ELF-1 (cell line): ENCODE data around the gene TMEM131L.

Source experiments
- DNase-seq: peaks from one replicate; pipeline ENCODE4 v3.0.0-alpha.2; 2016; ENCODE audit warnings: low read depth, low spot score

The TMEM131L gene

DNA sequence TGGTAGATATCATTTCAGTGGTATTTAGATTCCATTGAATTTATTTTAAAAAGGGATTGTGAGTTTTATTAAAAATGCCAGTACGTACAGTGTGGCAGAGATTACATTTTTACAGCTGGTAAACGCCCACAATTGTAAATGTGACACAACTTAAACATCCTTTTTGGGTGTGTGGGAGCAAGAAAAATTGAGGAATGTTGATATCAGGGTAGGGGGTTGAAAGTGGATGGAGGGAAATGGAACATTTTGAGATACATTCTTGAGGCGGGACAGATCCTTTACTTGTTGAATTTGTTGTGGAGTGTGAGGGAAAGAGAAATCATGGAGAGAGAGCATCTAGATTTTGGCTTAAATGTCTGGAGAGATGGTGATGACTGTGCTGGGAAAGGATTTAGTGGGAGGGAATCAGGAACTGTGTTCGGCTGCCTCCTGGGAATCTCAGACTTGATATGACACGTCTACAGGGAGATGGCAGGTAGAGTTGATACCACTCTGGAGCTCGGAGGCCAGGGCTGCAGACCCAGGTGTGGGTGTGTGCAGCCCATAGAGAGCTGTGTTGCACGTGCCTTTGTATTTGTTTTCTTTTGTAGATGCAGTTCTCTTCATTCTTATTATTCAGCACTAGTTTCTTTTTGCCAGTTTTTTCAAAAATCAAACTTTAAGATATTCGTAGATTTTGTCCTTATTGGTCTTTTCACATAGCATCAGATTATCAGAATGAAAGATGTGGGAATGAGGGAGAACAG is 10.8 kb downstream of the TMEM131L start:
- no peak for DNase-seq

DNA sequence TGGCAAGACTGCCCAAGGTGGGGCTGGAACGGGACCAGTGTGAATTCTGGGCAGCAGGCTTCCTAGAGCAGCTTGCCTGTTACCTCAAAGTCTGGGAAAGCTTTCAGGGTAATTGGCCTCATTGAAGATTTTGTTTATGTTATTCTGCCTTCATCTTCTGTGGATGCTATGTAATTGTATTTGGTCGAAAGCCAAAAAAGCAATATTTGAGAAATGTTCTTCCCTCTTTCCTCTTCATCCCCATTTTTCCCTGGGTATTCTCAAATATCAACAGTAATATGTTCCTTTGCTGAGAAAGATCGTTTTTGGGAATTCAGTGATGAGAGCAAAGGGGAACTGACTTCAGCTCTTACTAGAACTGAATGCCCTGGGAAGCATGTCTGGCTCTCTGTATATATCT is 12.9 kb downstream of the TMEM131L start:
- DNase-seq: no peak

DNA sequence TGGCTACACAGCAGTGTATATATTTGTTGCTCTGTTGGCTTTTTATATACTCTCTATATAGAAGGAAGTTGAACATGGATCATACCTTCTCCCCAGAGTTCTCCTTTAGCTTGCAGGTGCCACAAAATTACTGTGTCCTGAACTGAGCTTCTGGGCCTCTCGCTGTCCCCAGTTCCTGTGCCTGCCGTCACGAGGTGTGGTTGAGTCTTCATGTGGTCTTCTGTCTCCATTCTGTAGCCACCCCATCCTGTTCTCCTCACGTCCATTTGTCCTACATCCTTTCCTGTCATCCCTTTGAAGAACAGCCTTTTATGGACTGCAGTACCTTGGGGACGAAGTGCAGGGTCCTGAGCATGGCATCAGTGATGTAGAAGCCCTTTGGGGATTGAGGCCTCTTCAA is 14.5 kb downstream of the TMEM131L start:
- no peak for DNase-seq

DNA sequence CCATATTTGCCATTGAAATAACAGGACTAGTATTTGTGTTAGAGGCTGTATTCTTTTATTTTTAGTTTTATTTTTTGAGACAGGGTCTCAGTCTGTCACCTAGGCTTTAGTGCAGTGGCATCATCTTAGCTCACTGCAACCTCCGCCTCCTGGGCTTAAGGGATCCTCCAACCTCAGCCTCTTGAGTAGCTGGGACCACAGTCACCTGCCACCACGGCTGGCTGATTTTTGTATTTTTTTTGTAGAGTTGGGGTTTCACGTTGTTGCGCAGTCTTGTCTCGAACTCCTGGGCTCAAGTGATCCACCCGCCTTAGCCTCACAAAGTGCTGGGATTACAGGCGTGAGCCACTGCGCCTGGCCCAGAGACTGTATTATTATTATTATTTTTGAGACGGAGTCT is 15.3 kb downstream of the TMEM131L start:
- DNase-seq: no peak

GRCh38 chr4:153483432-153484418 is 17.6 kb downstream of the TMEM131L start:
- no peak for DNase-seq

DNA sequence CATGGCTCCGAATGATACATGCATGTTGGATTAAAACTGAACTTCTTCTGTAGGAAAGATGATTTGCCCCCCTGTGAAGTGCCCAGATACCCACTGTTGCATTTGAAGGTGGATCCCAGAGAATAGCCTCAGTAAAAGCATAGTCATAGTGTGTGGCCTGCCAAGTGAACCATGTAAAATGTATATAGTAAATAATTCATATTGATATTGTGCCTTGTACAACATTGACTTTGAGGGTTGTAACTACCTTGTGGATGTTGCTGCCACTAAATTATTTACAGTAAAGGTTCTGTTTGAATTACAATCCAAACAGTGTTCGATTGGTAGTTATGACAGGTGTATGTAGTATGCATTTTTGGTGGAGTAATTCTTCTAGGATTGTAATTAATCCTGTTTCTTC is 19.2 kb downstream of the TMEM131L start:
- DNase-seq: no peak

DNA sequence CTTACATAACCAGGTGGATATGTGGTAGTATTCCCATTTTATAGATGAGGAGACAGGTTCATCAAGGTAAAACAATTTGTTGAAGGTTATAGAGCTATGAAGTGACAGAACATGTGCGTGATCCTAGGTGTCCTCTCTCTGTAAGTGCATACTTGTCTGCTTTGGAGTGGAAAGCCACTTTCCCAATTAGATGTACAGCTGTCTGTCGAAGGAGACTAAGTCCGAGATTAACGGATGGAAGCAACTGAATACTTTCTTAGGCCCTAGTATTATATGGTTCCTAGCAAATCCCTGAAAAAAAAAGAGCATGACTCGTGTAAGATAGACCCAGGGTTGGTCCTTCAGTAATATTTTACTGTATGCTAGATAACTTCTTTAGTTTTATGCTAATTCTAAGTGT is 19.7 kb downstream of the TMEM131L start:
- DNase-seq: no peak

DNA sequence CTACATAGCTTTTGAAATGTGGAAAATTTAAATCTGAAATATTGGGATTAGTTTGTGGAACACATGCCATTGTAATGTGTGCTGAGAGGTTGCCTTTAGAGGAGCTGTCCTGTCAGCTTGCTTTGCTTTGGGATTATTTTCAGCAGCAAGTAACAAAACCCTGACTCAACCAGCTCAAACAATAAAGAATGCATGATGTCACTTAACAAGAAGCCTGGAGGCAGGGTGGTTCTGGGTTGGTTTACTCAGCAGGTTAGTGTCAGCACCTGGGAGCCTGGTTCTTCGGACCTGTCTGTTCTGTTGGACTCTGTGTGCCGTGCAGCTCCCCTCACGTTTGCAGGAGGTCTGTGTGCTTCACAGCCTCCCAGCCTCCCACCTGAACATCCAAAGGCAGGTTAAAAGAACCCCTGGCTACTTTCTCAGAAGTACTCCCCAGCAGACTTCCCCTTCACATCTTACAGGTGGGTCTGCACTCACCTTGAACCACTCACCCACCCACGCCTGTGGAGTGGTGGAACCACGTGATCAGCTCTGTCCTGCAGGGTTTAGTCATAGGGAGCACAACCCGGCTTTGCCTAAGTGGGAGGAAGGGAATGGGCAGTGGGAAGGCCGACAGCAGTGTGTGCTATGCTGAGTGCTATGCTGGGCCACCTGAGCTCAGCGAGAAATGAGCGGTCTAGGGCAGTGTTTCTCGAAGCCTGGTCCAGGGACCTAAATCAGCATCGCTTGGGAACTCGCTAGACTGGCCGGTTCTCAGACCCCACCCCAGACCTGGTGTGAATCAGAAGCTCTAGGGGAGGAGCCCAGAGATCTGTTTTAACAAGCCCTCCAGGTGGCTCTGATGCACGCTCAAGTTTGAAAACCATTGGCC is 20.4 kb downstream of the TMEM131L start:
- peak; percentile 88 for DNase-seq

- peak; percentile 45 for DNase-seq
Measured at GRCh38 chr4:153488006-153488891, 22.1 kb downstream of the TMEM131L start.

DNA sequence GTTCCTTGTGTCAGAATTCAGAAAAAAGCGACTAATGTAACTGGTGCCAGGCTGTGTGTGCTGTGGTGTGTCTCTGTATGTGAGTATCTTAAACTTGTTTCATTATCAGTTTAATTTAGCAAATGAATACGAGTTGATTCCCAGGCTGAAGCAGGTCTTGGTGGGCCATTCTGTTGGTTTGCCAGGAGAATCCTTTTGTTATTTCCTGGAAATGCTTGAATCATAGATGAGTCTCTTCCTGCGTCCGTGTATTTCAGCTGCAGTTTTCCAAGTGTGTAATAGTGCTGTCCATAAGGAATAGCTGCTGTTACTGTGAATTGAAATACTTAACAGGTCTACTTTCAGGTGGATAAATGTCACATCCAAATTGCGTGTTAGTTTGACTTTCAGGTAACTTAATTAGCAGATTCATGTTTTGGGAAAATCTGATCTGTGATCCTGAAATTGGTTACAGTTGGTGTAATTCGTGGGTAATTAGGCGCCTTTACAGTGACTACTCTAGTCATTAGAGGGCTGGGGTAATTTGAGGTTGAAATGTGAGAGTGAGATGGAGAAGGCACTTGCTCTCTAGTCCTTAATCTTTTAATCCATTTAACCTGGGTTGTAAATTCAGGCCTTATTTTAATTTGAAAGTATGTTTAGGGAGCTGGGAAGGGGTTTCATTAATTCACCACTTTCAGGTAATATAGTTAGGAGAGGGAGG is 23.8 kb downstream of the TMEM131L start:
- DNase-seq: no peak

- no peak for DNase-seq
Measured at GRCh38 chr4:153490985-153491483, 24.9 kb downstream of the TMEM131L start.

DNA sequence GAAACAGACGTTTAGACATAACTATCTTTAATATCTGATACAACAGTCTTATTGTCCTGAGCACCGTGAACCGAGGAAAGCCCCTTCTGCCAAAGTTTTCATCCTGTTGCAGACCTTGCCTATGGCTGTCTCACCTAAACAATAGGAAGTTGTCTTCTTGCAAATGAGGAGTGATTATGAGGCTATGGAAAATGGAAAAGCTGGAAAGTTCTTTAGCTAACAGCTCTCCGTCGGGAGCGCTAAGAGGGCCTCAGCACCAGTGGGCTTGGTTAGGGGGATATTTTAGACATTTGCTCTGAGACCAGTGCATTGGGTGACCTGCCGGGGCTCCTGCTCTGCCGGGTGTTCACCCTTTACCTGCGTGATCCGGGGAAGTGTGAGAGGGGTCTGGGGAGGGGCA is 28.4 kb downstream of the TMEM131L start:
- DNase-seq: no peak

DNA sequence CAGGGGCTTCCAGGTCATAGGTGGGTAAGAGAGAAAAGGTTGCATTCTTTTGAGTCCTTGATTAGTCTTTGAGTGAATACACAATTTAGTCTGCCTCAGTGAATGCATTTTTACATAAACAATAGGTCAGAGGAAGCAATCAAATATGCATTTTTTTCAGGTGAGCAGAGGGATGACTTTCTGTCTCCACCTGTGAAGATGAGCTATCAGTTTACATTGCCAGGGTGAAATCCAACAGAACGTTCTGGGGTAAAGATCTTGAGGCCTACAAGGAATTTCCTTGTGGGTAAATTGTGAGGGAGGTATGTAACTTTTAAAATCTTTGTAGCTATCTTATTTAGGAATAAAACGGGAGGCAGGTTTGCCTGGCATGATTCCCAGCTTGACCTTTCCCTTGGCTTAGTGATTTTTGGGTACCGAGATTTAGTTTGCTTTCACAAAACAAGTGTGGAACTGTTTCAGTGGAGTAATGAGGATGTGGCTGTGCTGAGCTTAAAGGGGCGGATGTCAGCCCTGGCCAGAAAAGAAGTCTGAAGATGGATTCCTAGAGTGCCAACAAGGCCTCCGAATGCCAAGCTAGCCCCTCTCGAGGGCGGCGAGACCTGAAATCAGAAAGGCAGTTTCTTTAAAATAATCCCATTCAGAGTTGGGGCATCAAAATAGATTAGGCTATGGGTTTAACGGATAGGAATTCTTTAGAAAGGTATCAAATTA is 29.5 kb downstream of the TMEM131L start:
- no peak for DNase-seq

DNA sequence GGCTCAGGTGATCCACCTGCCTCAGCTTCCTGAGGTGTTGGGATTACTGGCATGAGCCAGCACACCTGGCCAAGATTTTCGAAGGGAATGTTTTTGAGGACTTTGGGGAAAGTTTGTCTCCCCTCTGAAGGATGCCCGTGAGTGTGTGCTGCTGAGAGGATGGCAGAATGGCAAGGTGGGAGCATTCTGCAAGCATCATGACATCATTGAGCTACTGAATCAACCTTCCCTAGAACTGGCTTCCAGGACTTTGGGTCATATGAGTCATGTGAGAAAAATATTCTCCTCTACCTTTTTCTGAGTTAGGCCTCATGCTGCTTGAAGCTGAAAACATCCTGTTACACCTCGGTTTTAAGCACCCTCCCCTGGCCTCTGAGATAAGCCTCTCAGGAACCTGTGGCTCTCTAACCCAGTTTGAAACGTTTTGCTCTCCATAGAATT is 31.0 kb downstream of the TMEM131L start:
- no peak for DNase-seq

- peak; percentile 64 for DNase-seq
Measured at GRCh38 chr4:153497988-153498967, 32.1 kb downstream of the TMEM131L start.

DNA sequence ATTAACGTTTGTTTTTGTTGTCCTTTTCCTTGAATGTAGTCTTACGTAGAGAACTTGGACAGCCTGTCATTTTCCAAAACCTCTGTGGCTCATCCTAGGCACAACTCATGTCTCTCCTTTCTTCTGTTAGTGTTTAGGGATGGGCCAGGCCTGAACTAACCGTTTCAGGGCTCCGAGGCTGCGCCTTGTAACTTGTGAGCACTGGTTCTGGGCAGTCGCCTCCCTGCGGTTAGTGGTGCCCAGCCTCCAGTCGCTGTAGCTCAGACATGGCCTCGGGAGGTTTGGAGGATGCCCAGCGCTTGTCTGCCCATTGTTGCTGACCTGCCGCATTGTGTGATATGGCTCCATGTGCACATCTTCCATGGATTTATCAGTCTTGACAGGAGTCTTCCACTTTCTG is 32.8 kb downstream of the TMEM131L start:
- DNase-seq: no peak

GRCh38 chr4:153501578-153501977 is 35.4 kb downstream of the TMEM131L start:
- no peak for DNase-seq

- no peak for DNase-seq
Measured at GRCh38 chr4:153502584-153502983, 36.4 kb downstream of the TMEM131L start.
